Breast epithelium (tissue), 3 donors: ENCODE results near the gene LILRA5.

Experiments used
- POLR2AphosphoS5 ChIP-seq, 3 donors: sonication (generic); formaldehyde crosslinking; IDR thresholded peaks; one replicate each; pipeline ENCODE4 v1.6.1; 2017; ENCODE audit warnings: antibody characterized with exemption in 3 of 3
- TF ChIP-seq, protein P1 (sequence below), 3 donors: fragments of 450-650 bp; IDR thresholded peaks; one replicate each; pipeline ENCODE4 v1.5.1; 2016 to 2017; ENCODE audit warnings: antibody characterized with exemption in 3 of 3, mild to moderate bottlenecking in 3 of 3, moderate library complexity in 3 of 3

DNA sequence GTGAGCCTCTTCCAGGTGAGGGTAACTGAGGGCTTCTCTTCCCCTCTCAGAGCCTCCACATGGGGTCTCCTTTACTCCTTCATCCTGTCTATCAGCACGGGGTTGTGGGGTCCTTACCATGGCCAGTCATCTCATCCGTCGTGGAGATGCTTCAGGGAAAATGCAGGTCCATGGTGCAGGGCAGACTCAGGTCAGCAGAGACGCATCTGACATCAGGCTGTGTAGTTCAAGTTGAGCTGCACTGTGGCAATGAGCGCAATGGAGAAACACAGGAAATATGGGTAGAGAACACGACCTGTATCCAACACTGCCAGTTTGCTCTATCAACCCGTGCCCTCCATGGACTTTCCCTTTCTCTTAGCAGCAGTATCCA lies 13.9 kb downstream of the LILRA5 start:
- TF ChIP-seq, protein P1, sequence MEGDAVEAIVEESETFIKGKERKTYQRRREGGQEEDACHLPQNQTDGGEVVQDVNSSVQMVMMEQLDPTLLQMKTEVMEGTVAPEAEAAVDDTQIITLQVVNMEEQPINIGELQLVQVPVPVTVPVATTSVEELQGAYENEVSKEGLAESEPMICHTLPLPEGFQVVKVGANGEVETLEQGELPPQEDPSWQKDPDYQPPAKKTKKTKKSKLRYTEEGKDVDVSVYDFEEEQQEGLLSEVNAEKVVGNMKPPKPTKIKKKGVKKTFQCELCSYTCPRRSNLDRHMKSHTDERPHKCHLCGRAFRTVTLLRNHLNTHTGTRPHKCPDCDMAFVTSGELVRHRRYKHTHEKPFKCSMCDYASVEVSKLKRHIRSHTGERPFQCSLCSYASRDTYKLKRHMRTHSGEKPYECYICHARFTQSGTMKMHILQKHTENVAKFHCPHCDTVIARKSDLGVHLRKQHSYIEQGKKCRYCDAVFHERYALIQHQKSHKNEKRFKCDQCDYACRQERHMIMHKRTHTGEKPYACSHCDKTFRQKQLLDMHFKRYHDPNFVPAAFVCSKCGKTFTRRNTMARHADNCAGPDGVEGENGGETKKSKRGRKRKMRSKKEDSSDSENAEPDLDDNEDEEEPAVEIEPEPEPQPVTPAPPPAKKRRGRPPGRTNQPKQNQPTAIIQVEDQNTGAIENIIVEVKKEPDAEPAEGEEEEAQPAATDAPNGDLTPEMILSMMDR (IDR thresholded peaks at IDR 0.05): no peak
- no peak for TF ChIP-seq POLR2AphosphoS5 (IDR thresholded peaks at IDR 0.05)
